GM12878 (cell line): ENCODE results near the gene MBD5. TPM values are rescaled to one million over a fixed set of nuclear protein-coding genes. Genes with fewer than 3 reads are reported as not detected.

Experiments
- ATAC-seq: fragments of 200-7000 bp; cut with Tn5 transposase; 3 replicates; pipeline ENCODE4 v1.9.1; 2020; ENCODE audit warnings: mild to moderate bottlenecking, moderate library complexity
- BruUV-seq: library from RNA; stranded (reverse); fragments of 400-500 nt; replicated peaks from 2 replicates; lab custom pipeline; 2021; lab: Mats Ljungman, UMichigan
- CTCF ChIA-PET: fragments of 300-600 bp; sonication (Branson Sonifier 250); formaldehyde crosslinking; extraction: SDS; loops from one replicate; lab custom pipeline; 2021; ENCODE audit warnings: inconsistent platforms; lab: Yijun Ruan, JAX
- POLR2A ChIA-PET: fragments of 350-600 bp; formaldehyde crosslinking; extraction: SDS; loops from one replicate; lab custom pipeline; 2021; ENCODE audit warnings: inconsistent platforms; lab: Charles Lee
- RAD21 ChIA-PET: fragments of 300-600 bp; sonication (Branson Sonifier 250); formaldehyde crosslinking; loops from one replicate; lab custom pipeline; 2023; ENCODE audit warnings: antibody characterized with exemption; ENCODE audit not compliant: unreplicated experiment; lab: Charles Lee
- SMC1A ChIA-PET: fragments of 300-600 bp; sonication (Branson Sonifier 250); formaldehyde crosslinking; loops from one replicate; lab custom pipeline; 2023; ENCODE audit not compliant: unreplicated experiment, uncharacterized antibody; lab: Charles Lee
- DNase-seq: peaks from one replicate; pipeline ENCODE4 v3.0.0-alpha.2; 2011; ENCODE audit warnings: low read depth, low spot score
- FAIRE-seq: peaks from 3 replicates; lab custom pipeline; 2011; peaks lifted over from hg19 to GRCh38; lab: Jason Lieb, UNC
- H2AFZ ChIP-seq: 2 replicates; pipeline ENCODE4 v1.6.0; 2011; ENCODE audit warnings: low read depth, low read length, control low read depth; ENCODE audit not compliant: control insufficient read depth
- H3K27ac ChIP-seq: 2 replicates; pipeline ENCODE4 v1.5.1; 2011; ENCODE audit warnings: control low read depth; ENCODE audit not compliant: control insufficient read depth, insufficient read depth
- H3K27me3 ChIP-seq, 2 experiments: replicated peaks in 1 of 2; 2 replicates each; pipeline versions ENCODE4 v1.6.0 to v1.6.1; 2011; ENCODE audit warnings: low read length in 1 of 2; ENCODE audit not compliant: control insufficient read depth in 2 of 2, insufficient read depth in 2 of 2
- H3K36me3 ChIP-seq, 2 experiments: 2 replicates each; pipeline ENCODE4 v1.5.1; 2011; ENCODE audit warnings: low read length in 1 of 2; ENCODE audit not compliant: control insufficient read depth in 2 of 2, insufficient read depth in 2 of 2
- H3K4me1 ChIP-seq: 2 replicates; pipeline ENCODE4 v1.6.1; 2011; ENCODE audit warnings: mild to moderate bottlenecking, low read length, moderate library complexity, mixed read lengths; ENCODE audit not compliant: control insufficient read depth, insufficient read depth
- H3K4me2 ChIP-seq: 2 replicates; pipeline ENCODE4 v1.6.0; 2011; ENCODE audit warnings: control low read depth; ENCODE audit not compliant: control insufficient read depth, insufficient read depth
- H3K4me3 ChIP-seq: fragments of 200-600 bp; sonication (generic); 2 replicates; pipeline ENCODE4 v1.5.1; 2016
- H3K79me2 ChIP-seq: 2 replicates; pipeline ENCODE4 v1.6.0; 2011; ENCODE audit warnings: low read length; ENCODE audit not compliant: control insufficient read depth, insufficient read depth
- H3K9ac ChIP-seq: 2 replicates; pipeline ENCODE4 v1.8.0; 2011; ENCODE audit warnings: low read length, control low read depth, mixed read lengths; ENCODE audit not compliant: control insufficient read depth, insufficient read depth
- H3K9me3 ChIP-seq: replicated peaks from 3 replicates; pipeline ENCODE4 v1.5.1; 2011; ENCODE audit warnings: mild to moderate bottlenecking, low read length; ENCODE audit not compliant: control insufficient read depth, insufficient read depth
- H4K20me1 ChIP-seq: 2 replicates; pipeline ENCODE4 v1.6.0; 2011; ENCODE audit not compliant: control insufficient read depth, insufficient read depth
- CREB1 ChIP-seq: IDR thresholded peaks from 2 replicates; pipeline ENCODE4 v1.6.1; 2012; ENCODE audit warnings: low read depth, mild to moderate bottlenecking, inconsistent platforms
- ZNF217 ChIP-seq: fragments of 450-650 bp; IDR thresholded peaks from 2 replicates; pipeline ENCODE4 v1.6.1; 2017; ENCODE audit warnings: antibody characterized with exemption, mild to moderate bottlenecking
- ZZZ3 ChIP-seq: IDR thresholded peaks from 2 replicates; pipeline ENCODE4 v1.6.1; 2011; ENCODE audit warnings: low read depth; ENCODE audit not compliant: control insufficient read depth, insufficient read length
- whole genome bisulfite sequencing: methylation state at CpG from one replicate; pipeline ENCODE4 v1.1.6; 2016; ENCODE audit warnings: low lambda C conversion rate; ENCODE audit not compliant: insufficient replicate concordance, insufficient coverage; ENCODE audit errors: missing lambda C conversion rate; 5-methylcytosine and 5-hydroxymethylcytosine counted together
- in situ Hi-C: fragments of 300-500 bp; cut with MboI; formaldehyde crosslinking; loops from 9 replicates; pipeline ENCODE4 v1.14.3; 2018; ENCODE audit warnings: mixed read lengths
- intact Hi-C: fragments of 100-400 bp; cut with micrococcal nuclease; formaldehyde crosslinking; loops from one replicate; pipeline ENCODE4 v1.14.2; 2022; ENCODE audit not compliant: unreplicated experiment
- polyA plus RNA-seq, 11 experiments: library from polyadenylated mRNA; depleted of rRNA in 4 of 11; unstranded in 6 of 11; stranded (reverse) in 5 of 11; fragments of >200 nt; fragmentation: Nextera tagmentation in 4 of 11; fragmentation: Illumina TruSeq in 1 of 11; extraction: Ambion mirVana in 4 of 11; extraction: Trizol in 1 of 11; gene quantifications; 1 replicate in 1 of 11; 2 replicates in 10 of 11; pipeline versions ENCODE4 v1.2.1 to v1.2.3, GENCODE V29; 2011 to 2016; ENCODE audit warnings: inconsistent platforms in 2 of 11, missing spikeins in 2 of 11, low read depth in 1 of 11
- total RNA-seq, 4 experiments: library from RNA; depleted of rRNA in 3 of 4; stranded (reverse); fragments of >200 nt in 3 of 4; fragmentation: Illumina TruSeq in 1 of 4; extraction: Trizol in 1 of 4; gene quantifications; 2 replicates each; pipeline versions ENCODE4 v1.2.1 to v1.2.3, GENCODE V29; 2013 to 2021
- TF ChIP-seq, protein P1 (sequence below): fragments of 450-650 bp; IDR thresholded peaks from 2 replicates; pipeline ENCODE4 v1.6.1; 2018; ENCODE audit warnings: borderline replicate concordance, mild to moderate bottlenecking; ENCODE audit not compliant: partially characterized antibody
- TF ChIP-seq, protein P2 (sequence below): IDR thresholded peaks from 2 replicates; pipeline ENCODE4 v1.6.1; 2012; ENCODE audit warnings: low read length, inconsistent platforms
- TF ChIP-seq, protein P3 (sequence below): fragments of 450-650 bp; IDR thresholded peaks from 2 replicates; pipeline ENCODE4 v1.6.1; 2017; ENCODE audit warnings: mild to moderate bottlenecking, moderate library complexity

MBD5 gene
- total and polyA plus RNA-seq, 10 of the 15 experiments (the other 5 are each of a cell fraction or from before 2014, with no cell fraction given): 7.4 to 58.0 (median 21.2) TPM

DNA sequence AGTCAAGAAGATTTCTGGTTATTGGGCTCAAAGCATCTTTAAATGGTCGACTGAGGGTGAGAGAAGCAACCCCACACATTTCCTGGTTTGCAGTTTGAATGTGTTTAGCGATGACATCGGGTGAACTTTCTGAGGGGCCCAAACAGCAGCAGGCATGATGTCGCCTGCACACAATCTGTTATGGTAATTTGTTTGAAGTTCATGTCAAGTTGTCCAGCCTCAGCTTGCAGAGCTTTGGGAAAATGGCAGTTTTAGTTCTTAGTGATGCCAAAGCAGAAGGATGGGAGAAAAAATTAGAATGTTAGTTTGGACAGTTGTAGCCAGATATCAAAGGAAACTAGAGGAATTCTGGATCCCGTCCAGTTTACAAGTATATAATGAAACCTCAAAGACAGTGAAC, 284.6 kb downstream of the MBD5 start:
- FAIRE-seq (no peak), DNase-seq (no peak), ATAC-seq (no peak)
- ChIA-PET POLR2A (interaction anchor here (0.6 kb wide), 1 partner anchor 91 kb away, joined by 3 read pairs; no protein-coding TSS in a partner anchor), SMC1A (interaction anchor here (0.7 kb wide), 1 partner anchor 22 kb away, joined by 3 read pairs; no protein-coding TSS in a partner anchor), CTCF (no interaction called here), RAD21 (no interaction called here)
- WGBS: 93% methylated on average over 5 of the region's 5 CpGs
- TF ChIP-seq, protein P1, sequence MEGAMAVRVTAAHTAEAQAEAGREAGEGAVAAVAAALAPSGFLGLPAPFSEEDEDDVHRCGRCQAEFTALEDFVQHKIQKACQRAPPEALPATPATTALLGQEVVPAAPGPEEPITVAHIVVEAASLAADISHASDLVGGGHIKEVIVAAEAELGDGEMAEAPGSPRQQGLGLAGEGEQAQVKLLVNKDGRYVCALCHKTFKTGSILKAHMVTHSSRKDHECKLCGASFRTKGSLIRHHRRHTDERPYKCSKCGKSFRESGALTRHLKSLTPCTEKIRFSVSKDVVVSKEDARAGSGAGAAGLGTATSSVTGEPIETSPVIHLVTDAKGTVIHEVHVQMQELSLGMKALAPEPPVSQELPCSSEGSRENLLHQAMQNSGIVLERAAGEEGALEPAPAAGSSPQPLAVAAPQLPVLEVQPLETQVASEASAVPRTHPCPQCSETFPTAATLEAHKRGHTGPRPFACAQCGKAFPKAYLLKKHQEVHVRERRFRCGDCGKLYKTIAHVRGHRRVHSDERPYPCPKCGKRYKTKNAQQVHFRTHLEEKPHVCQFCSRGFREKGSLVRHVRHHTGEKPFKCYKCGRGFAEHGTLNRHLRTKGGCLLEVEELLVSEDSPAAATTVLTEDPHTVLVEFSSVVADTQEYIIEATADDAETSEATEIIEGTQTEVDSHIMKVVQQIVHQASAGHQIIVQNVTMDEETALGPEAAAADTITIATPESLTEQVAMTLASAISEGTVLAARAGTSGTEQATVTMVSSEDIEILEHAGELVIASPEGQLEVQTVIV: no peak
- TF ChIP-seq ZNF217: no peak
- TF ChIP-seq, protein P2, sequence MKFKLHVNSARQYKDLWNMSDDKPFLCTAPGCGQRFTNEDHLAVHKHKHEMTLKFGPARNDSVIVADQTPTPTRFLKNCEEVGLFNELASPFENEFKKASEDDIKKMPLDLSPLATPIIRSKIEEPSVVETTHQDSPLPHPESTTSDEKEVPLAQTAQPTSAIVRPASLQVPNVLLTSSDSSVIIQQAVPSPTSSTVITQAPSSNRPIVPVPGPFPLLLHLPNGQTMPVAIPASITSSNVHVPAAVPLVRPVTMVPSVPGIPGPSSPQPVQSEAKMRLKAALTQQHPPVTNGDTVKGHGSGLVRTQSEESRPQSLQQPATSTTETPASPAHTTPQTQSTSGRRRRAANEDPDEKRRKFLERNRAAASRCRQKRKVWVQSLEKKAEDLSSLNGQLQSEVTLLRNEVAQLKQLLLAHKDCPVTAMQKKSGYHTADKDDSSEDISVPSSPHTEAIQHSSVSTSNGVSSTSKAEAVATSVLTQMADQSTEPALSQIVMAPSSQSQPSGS: no peak
- TF ChIP-seq CREB1: no peak
- TF ChIP-seq, protein P3, sequence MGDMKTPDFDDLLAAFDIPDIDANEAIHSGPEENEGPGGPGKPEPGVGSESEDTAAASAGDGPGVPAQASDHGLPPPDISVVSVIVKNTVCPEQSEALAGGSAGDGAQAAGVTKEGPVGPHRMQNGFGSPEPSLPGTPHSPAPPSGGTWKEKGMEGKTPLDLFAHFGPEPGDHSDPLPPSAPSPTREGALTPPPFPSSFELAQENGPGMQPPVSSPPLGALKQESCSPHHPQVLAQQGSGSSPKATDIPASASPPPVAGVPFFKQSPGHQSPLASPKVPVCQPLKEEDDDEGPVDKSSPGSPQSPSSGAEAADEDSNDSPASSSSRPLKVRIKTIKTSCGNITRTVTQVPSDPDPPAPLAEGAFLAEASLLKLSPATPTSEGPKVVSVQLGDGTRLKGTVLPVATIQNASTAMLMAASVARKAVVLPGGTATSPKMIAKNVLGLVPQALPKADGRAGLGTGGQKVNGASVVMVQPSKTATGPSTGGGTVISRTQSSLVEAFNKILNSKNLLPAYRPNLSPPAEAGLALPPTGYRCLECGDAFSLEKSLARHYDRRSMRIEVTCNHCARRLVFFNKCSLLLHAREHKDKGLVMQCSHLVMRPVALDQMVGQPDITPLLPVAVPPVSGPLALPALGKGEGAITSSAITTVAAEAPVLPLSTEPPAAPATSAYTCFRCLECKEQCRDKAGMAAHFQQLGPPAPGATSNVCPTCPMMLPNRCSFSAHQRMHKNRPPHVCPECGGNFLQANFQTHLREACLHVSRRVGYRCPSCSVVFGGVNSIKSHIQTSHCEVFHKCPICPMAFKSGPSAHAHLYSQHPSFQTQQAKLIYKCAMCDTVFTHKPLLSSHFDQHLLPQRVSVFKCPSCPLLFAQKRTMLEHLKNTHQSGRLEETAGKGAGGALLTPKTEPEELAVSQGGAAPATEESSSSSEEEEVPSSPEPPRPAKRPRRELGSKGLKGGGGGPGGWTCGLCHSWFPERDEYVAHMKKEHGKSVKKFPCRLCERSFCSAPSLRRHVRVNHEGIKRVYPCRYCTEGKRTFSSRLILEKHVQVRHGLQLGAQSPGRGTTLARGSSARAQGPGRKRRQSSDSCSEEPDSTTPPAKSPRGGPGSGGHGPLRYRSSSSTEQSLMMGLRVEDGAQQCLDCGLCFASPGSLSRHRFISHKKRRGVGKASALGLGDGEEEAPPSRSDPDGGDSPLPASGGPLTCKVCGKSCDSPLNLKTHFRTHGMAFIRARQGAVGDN: no peak
- no peak for TF ChIP-seq ZZZ3
- H3K4me2 ChIP-seq: no peak overlapping the region
- no peaks in the 10 kb centered on the region for H3K9me3 ChIP-seq
- H3K9ac ChIP-seq: no peak overlapping the region
- H3K36me3 ChIP-seq: no peaks in the 10 kb centered on the region
- H3K27ac ChIP-seq: no peak overlapping the region
- intact Hi-C loops (no loop called here), in situ Hi-C loops (no loop called here)
- H3K27me3 ChIP-seq: no peaks in the 10 kb centered on the region
- H4K20me1 ChIP-seq: no peaks in the 10 kb centered on the region
- H3K4me3 ChIP-seq: no peak overlapping the region
- H3K4me1 ChIP-seq: no peaks in the 10 kb centered on the region
- no TSS peak for BruUV-seq
- H3K79me2 ChIP-seq: no peaks in the 10 kb centered on the region
- H2AFZ ChIP-seq: no peak overlapping the region
